Measurements from ENCODE around the gene OLFM2. TPM values are rescaled to one million over a fixed set of nuclear protein-coding genes. Genes with fewer than 3 reads are reported as not detected.
A peak's percentile ranks its signal among the peaks of the same experiment; 100 is the strongest.

OLFM2 gene
- 0.43 and 1.3 TPM in 2 replicates for total RNA-seq

DNA sequence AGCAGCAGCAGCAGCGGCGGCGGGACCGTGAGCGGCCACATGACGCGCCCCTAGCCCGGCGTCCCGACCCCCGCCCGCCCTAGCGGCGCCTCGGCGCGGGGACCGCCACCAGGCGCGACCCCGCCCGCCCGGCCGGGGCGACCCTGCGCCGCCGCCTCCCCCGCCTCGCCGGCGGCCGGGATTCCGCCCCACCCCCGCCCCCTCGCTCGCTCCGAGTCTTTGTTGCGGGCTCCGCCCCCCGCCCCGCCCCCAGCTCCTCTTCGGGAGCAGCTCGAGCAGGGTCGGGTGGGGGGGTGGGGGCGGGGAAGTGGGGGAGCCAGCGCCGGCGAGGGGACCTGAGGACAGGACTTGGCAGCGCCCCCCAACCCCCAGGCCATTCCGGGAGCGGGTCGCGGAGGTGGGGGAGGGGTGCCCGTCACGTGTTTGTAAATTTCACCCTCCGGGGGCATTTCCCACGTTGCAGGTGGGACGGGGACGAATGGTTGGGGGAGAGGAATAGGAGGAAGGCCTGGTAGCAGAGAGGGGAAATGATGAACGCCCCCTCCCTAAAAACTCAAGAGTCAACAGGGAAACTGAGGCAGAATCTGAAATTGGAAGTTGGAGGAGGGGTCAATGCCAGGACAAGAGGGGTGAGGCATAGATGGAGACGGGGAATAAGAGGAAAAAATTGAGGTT, at the start of gene OLFM2:
Gene OLFM2 (minus strand): TSS at position 190 of the 675 bp plus-strand sequence. CDS start 149 bp downstream, at position 41.
- peak within 1 kb of the TSS; percentile 29 for H3K4me3 ChIP-seq (ENCODE audit: low read depth, low read length)
- DNase-seq (ENCODE audit: low read depth): no peak
- TF ChIP-seq, protein P1, sequence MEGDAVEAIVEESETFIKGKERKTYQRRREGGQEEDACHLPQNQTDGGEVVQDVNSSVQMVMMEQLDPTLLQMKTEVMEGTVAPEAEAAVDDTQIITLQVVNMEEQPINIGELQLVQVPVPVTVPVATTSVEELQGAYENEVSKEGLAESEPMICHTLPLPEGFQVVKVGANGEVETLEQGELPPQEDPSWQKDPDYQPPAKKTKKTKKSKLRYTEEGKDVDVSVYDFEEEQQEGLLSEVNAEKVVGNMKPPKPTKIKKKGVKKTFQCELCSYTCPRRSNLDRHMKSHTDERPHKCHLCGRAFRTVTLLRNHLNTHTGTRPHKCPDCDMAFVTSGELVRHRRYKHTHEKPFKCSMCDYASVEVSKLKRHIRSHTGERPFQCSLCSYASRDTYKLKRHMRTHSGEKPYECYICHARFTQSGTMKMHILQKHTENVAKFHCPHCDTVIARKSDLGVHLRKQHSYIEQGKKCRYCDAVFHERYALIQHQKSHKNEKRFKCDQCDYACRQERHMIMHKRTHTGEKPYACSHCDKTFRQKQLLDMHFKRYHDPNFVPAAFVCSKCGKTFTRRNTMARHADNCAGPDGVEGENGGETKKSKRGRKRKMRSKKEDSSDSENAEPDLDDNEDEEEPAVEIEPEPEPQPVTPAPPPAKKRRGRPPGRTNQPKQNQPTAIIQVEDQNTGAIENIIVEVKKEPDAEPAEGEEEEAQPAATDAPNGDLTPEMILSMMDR (IDR thresholded peaks at IDR 0.05; ENCODE audit: insufficient read depth, low read depth, low read length): no peak

DNA sequence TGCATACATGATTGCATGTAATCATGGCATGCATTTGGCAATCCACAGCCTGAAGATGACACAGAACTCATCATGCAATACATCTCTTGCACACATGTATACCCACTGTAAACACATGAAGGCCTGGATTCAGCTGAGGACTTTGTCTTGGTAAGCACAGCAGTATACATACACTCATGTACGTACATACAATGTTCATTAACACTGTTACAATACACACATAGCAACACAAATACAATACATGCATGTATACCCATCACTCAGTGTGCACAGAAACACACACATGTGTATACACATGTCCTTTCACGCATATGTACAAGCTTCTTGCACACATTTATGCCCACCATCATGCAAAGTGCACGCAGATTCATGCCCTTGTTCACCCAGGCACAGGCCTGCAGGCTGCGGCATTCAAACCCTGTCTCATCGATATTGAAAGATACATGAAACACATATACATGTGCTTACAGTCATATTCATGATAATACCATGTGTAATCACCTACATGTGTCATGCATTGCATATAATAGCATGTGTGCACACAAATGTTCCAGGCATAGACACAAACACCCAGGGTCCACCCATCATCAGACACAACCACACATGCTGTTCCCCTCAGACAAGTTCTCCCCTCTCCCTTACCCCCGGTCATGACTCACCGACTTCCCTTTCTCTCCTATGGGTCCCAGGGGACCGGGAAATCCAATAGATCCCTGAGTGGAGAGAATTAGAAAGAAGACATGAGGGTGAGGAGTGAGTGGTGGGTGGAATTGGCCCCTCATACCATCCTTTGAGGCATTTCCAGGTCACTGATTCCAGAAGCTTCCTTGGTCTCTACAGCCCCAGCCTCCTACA, 45.3 kb upstream of the OLFM2 start:
- no peak for DNase-seq (ENCODE audit: low read depth)
- TF ChIP-seq, protein P1 (IDR thresholded peaks at IDR 0.05; ENCODE audit: insufficient read depth, low read depth, low read length): no peak
- H3K4me3 ChIP-seq (ENCODE audit: low read depth, low read length): no peak overlapping the region

DNA sequence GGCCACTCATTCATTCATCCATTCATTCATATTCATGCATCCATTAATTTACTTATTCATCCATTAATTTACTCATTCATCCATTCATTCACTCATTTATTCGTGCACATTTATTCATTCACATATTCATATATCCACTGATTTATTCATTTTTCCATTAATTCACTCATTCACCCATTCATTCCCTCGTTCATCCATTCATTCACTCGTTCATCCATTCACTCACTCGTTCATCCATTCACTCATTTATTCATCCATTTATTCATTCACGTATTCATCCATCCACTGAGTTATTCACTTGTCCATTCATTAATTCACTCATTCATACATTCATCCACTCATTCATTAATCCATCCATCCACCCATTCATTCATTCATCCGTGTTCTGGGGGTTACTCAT, 35.8 kb upstream of the OLFM2 start:
- TF ChIP-seq, protein P1 (IDR thresholded peaks at IDR 0.05; ENCODE audit: insufficient read depth, low read depth, low read length): no peak
- no peak for DNase-seq (ENCODE audit: low read depth)
- no peak overlapping the region for H3K4me3 ChIP-seq (ENCODE audit: low read depth, low read length)

DNA sequence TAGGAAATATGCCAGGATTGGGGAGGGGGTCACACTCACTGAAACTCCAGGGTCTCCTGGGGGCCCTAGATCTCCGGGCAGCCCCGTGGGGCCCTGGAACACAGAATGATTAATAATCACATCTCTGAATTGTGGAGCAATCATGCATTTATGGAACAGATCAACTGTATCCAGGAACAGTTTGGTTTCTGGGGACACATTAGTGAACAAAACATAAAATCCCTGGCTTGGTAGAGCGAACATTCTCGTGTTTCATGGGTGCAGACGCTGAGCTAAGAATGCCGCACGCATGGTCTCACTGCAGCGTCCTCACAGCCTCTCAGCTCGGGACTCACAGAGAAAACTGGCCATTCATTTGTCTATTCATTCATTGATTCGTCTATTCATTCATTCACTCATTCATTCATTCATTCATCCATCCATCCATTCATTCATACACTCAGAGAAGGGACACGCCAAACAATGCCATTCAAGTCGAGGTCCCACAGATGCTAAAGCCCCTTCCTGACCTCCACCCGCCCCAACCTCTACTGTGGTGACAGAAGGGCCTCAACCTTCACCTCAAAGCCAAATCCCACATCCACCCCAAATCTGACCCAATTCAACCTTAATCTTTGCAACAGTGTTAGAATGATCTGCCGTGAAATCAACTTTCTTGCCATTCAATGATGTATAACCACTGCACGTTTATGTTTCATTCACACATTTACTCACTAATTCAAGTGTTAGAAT, 35.0 kb upstream of the OLFM2 start:
- no peak for DNase-seq (ENCODE audit: low read depth)
- TF ChIP-seq, protein P1 (IDR thresholded peaks at IDR 0.05; ENCODE audit: insufficient read depth, low read depth, low read length): no peak
- no peak overlapping the region for H3K4me3 ChIP-seq (ENCODE audit: low read depth, low read length)

DNA sequence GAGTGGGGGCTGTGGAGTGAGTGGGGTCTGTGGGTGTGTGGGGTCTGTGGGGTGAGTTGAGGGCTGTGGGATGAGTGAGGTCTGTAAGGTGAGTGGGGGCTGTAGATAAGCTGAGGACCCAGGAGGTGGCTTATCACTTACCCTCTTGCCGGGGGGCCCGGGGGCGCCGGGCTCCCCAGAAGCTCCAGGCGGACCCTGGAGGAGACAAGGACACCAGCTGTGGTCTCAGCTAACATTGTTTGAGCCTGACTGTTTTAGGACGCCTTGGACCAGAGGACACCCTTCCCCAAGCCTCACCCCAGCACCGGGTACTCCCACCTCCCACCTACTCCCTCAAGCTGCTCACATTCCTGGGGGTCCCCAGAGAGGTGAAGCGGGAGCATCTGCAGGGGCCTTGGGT, 34.2 kb upstream of the OLFM2 start:
- DNase-seq (ENCODE audit: low read depth): no peak
- H3K4me3 ChIP-seq (ENCODE audit: low read depth, low read length): no peak overlapping the region

DNA sequence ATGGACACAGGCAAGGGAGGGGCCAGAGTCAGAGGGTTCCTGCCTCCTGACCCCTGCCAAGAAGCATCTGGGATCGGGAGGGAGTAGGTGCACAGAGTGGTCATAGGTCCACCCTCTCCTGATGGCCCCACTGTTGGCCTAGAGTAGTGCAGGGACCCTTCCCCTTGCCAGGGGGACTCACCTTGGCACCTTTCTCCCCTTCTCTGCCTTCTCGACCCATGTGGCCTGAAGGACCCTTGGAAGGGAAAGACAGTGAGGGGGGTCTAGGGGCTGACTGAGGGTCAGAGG, 33.3 kb upstream of the OLFM2 start:
- no peak for DNase-seq (ENCODE audit: low read depth)
- H3K4me3 ChIP-seq (ENCODE audit: low read depth, low read length): no peak overlapping the region
- TF ChIP-seq, protein P1 (IDR thresholded peaks at IDR 0.05; ENCODE audit: insufficient read depth, low read depth, low read length): no peak

More for the DNA sequence above, 34.2 kb upstream of the OLFM2 start:
- TF ChIP-seq, protein P1 (IDR thresholded peaks at IDR 0.05; ENCODE audit: insufficient read depth, low read depth, low read length): no peak

Measured in fibroblast of villous mesenchyme (primary cell).